Measurements from ENCODE around the gene BRCA1. TPM values are rescaled to one million over a fixed set of nuclear protein-coding genes. Genes with fewer than 3 reads are reported as not detected.
"Not testable (repeated sequence)": the region's sequence is repeated elsewhere in the genome, so short reads cannot be mapped to it uniquely, and the experiment has no call there.

The BRCA1 gene
- total RNA-seq, 1 experiment from 2014 or later: 65.3 TPM

DNA sequence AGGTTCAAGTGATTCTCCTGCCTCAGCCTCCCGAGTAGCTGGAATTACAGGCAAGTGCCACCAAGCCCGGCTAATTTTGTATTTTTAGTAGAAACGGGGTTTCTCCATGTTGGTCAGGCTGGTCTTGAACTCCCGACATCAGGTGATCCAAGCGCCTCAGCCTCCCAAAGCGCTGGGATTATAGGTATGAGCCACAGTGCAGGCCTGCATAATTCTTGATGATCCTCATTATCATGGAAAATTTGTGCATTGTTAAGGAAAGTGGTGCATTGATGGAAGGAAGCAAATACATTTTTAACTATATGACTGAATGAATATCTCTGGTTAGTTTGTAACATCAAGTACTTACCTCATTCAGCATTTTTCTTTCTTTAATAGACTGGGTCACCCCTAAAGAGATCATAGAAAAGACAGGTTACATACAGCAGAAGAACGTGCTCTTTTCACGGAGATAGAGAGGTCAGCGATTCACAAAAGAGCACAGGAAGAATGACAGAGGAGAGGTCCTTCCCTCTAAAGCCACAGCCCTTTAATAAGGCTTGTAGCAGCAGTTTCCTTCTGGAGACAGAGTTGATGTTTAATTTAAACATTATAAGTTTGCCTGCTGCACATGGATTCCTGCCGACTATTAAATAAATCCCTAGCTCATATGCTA lies 62.1 kb downstream of the BRCA1 start:
- Histone ChIP-seq H3K4me3 (no peak overlapping the region), H3K4me1 (no peaks in the 10 kb centered on the region), H3K27me3 (no peaks in the 10 kb centered on the region), H3K36me3 (peaks cover 43% of the 10 kb centered on the region), H3K9me3 (replicated peaks) (no peaks in the 10 kb centered on the region), H3K27ac (no peak overlapping the region)
- DNase-seq: no peak

DNA sequence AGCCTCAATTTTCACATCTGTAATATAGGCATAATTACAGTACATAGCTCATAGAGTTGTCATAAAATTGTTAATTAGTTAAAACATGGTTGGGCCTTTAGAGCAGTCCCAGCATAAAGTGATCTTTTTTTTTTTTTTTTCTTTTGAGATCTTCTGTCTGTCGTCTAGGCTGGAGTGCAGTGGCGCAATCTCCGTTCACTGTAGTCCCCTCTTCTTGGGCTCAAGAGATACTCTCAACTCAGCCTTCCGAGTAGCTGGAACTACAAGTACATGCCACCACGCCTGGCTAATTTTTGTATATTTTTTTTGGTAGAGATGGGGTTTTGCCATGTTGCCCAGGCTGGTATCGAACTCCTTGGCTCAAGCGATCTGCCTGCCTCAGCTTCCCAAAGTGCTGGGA lies 69.1 kb downstream of the BRCA1 start:
- DNase-seq: no peak
- Histone ChIP-seq H3K27ac (no peak overlapping the region), H3K4me3 (no peak overlapping the region), H3K27me3 (no peaks in the 10 kb centered on the region), H3K9me3 (replicated peaks) (no peaks in the 10 kb centered on the region), H3K4me1 (no peaks in the 10 kb centered on the region), H3K36me3 (peaks cover 39% of the 10 kb centered on the region)

DNA sequence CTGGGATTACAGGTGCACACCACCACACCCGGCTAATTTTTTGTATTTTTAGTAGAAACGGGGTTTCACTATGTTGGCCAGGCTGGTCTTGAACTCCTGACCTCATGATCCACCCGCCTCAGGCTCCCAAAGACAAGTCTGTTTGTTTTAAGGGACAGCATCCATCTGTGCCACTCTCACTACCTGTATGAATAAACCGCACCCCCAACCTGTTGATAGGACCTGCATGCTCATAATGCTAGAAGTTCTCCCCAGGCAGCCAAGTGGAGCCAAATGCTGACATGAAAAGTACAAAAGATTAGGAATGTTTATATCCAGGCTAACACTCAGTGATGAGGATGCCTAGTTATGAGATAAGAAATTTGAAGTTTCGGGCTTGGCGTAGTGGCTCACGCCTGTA lies 72.2 kb downstream of the BRCA1 start:
- H3K9me3 ChIP-seq (replicated peaks); H3K27ac ChIP-seq; DNase-seq; H3K4me3 ChIP-seq; H3K4me1 ChIP-seq; H3K27me3 ChIP-seq: not testable (repeated sequence)
- H3K36me3 ChIP-seq: peaks cover 38% of the 10 kb centered on the region

- Histone ChIP-seq H3K36me3 (peaks cover 45% of the 10 kb centered on the region), H3K4me1 (no peaks in the 10 kb centered on the region), H3K27ac (no peak overlapping the region), H3K4me3 (no peak overlapping the region), H3K9me3 (replicated peaks) (no peaks in the 10 kb centered on the region), H3K27me3 (no peaks in the 10 kb centered on the region)
- no peak for DNase-seq
Observed at GRCh38 chr17:43051969-43052368, 73.2 kb downstream of the BRCA1 start.

GRCh38 chr17:43044024-43044423 lies 81.1 kb downstream of the BRCA1 start:
- no peak overlapping the region for H3K4me3 ChIP-seq
- H3K27ac ChIP-seq: no peak overlapping the region
- no peaks in the 10 kb centered on the region for H3K27me3 ChIP-seq
- peaks cover 17% of the 10 kb centered on the region; the same call in 1 of the 2 replicates for H3K36me3 ChIP-seq
- no peaks in the 10 kb centered on the region for H3K9me3 ChIP-seq (replicated peaks)
- DNase-seq: no peak
- no peaks in the 10 kb centered on the region for H3K4me1 ChIP-seq

GRCh38 chr17:43043307-43043706 lies 81.9 kb downstream of the BRCA1 start:
- Histone ChIP-seq H3K27ac (no peak overlapping the region), H3K4me3 (no peak overlapping the region), H3K9me3 (replicated peaks) (no peaks in the 10 kb centered on the region), H3K36me3 (peaks cover 17% of the 10 kb centered on the region; the same call in 1 of the 2 replicates), H3K27me3 (no peaks in the 10 kb centered on the region), H3K4me1 (no peaks in the 10 kb centered on the region)
- DNase-seq: no peak

- no peak overlapping the region for H3K4me3 ChIP-seq
- H3K27ac ChIP-seq: no peak overlapping the region
- no peak for DNase-seq
- no peaks in the 10 kb centered on the region for H3K9me3 ChIP-seq (replicated peaks)
- H3K4me1 ChIP-seq: no peaks in the 10 kb centered on the region
- H3K36me3 ChIP-seq: peaks cover 10% of the 10 kb centered on the region; the same call in 1 of the 2 replicates
- H3K27me3 ChIP-seq: no peaks in the 10 kb centered on the region
Observed at GRCh38 chr17:43042025-43042628, 83.0 kb downstream of the BRCA1 start.

DNA sequence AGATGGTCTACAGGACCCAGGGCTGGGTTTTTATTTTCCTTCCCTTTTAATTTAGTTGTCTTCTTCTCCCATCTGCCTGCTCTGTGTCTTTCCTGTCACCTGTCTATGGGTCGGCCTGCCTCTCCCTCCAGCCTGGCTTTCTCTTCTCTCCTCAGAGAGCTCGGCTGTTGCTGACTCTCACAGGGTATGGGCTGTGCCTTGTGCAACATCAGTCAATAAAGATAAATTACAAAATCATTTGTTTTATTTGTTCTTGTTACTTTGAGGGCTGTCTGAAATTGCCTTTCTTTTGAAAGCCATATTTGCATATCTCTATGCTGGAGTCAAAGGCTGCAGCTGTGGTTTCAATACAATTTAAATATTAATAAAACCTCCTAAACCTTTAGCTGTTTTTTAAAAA lies 84.5 kb downstream of the BRCA1 start:
- H3K4me3 ChIP-seq: no peak overlapping the region
- H3K9me3 ChIP-seq (replicated peaks): no peaks in the 10 kb centered on the region
- DNase-seq: no peak
- H3K4me1 ChIP-seq: no peaks in the 10 kb centered on the region
- H3K27me3 ChIP-seq: no peaks in the 10 kb centered on the region
- no peak overlapping the region for H3K27ac ChIP-seq
- H3K36me3 ChIP-seq: 0 out of 2 replicates have a peak, but pooled peaks cover 7% of the 10 kb centered on the region

DNA sequence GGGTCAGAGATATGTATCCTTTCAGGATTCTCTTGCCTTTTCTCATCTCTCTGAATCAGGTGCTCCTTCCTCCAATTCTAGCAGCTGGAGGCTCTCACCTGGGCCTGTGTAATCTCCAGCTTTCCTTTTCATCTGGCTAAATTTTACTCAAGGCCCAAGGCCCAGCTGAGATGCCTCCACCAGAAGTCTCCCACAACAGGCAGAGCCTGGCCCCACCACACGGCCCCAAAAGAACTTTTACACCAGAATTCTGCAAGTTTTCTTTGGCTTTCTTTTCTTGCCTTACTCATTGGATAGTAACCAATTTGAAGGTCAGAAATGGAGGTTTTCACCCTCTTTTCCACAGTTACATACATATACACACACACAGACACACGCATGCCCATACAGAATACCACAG lies 85.5 kb downstream of the BRCA1 start:
- H3K36me3 ChIP-seq: 0 out of 2 replicates have a peak, but pooled peaks cover 4% of the 10 kb centered on the region
- H3K4me3 ChIP-seq: no peak overlapping the region
- no peaks in the 10 kb centered on the region for H3K9me3 ChIP-seq (replicated peaks)
- H3K27me3 ChIP-seq: no peaks in the 10 kb centered on the region
- no peak for DNase-seq
- H3K4me1 ChIP-seq: no peaks in the 10 kb centered on the region
- no peak overlapping the region for H3K27ac ChIP-seq

DNA sequence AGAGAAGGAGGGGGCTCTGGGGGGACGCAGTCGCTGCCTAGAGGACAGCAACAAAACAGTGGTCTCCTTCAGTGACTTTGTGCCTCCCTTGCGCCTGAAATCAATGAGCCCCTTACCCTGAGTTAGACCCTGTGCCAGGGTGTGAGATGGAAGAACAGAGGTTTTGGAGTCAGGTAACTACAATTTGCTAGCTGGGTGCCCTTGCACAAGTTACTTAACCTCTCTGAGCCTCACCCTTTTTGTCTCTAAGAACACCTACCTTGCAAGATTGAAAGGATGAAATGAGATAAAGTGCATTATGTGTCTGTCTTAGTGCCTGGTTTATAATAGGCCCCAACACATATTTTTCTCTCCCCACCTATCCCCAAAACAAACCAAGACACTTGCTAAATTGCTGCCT lies 90.3 kb downstream of the BRCA1 start:
- peaks cover 10% of the 10 kb centered on the region; the same call in 1 of the 2 replicates for H3K4me1 ChIP-seq
- H3K9me3 ChIP-seq (replicated peaks): no peaks in the 10 kb centered on the region
- H3K27ac ChIP-seq: no peak overlapping the region
- H3K36me3 ChIP-seq: no peaks in the 10 kb centered on the region
- no peak overlapping the region for H3K4me3 ChIP-seq
- no peaks in the 10 kb centered on the region for H3K27me3 ChIP-seq
- no peak for DNase-seq

GRCh38 chr17:43033948-43034881 lies 90.9 kb downstream of the BRCA1 start:
- Histone ChIP-seq H3K9me3 (replicated peaks) (no peaks in the 10 kb centered on the region), H3K4me3 (no peak overlapping the region), H3K27me3 (peaks cover 3% of the 10 kb centered on the region; the same call in 1 of the 2 replicates), H3K4me1 (peaks cover 14% of the 10 kb centered on the region), H3K36me3 (no peaks in the 10 kb centered on the region), H3K27ac (no peak overlapping the region)
- peak in 1 of 2 experiments; percentile 13 for DNase-seq

GRCh38 chr17:43031666-43032065 lies 93.5 kb downstream of the BRCA1 start:
- Histone ChIP-seq H3K4me1 (peaks cover 16% of the 10 kb centered on the region), H3K9me3 (replicated peaks) (no peaks in the 10 kb centered on the region), H3K36me3 (no peaks in the 10 kb centered on the region), H3K4me3 (no peak overlapping the region), H3K27ac (no peak overlapping the region), H3K27me3 (peaks cover 5% of the 10 kb centered on the region; the same call in 1 of the 2 replicates)
- no peak for DNase-seq

GRCh38 chr17:43030137-43030767 lies 94.9 kb downstream of the BRCA1 start:
- no peak overlapping the region for H3K4me3 ChIP-seq
- H3K27ac ChIP-seq: no peak overlapping the region
- H3K9me3 ChIP-seq (replicated peaks): no peaks in the 10 kb centered on the region
- H3K36me3 ChIP-seq: no peaks in the 10 kb centered on the region
- DNase-seq: peak in 1 of 2 experiments; percentile 63
- peaks cover 16% of the 10 kb centered on the region for H3K4me1 ChIP-seq
- peaks cover 5% of the 10 kb centered on the region; the same call in 1 of the 2 replicates for H3K27me3 ChIP-seq

DNA sequence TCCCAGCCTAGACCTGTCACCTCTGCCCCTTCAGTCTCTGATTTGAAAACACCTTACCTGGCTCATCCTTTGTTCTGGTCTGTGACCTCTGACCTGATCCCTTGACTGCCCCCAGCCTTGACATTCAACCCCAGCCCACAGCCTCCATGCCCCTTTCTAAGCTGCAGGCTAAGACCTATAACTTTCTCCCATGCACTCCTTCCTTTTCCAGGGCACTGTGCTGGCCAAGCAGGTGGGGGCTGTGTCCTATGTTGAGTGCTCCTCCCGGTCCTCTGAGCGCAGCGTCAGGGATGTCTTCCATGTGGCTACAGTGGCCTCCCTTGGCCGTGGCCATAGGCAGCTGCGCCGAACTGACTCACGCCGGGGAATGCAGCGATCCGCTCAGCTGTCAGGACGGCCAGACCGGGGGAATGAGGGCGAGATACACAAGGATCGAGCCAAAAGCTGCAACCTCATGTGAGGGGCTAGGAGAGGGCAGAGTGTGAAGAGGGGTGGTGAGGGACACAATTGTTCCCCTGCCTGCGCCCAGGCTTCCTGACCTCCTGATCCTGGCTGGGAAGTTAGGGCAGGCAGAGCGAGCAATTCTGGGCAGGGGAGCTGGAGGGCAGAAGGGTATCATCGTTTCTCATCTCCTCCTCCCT lies 96.8 kb downstream of the BRCA1 start:
- Histone ChIP-seq H3K4me3 (no peak overlapping the region), H3K36me3 (no peaks in the 10 kb centered on the region), H3K4me1 (peaks cover 9% of the 10 kb centered on the region), H3K27ac (peak overlapping the region; percentile 9; the same call in 1 of the 2 replicates), H3K9me3 (replicated peaks) (no peaks in the 10 kb centered on the region), H3K27me3 (peaks cover 5% of the 10 kb centered on the region; the same call in 1 of the 2 replicates)
- peak; percentile 65 to 67 for DNase-seq

Data from SJCRH30 (cell line).